ENCODE data around the gene MAP2K6.

- TF ChIP-seq CTCF (IDR thresholded peaks at IDR 0.05 in 2 of 3, conservative IDR thresholded peaks at IDR 0.05 in 1 of 3; ENCODE audit: control insufficient read depth in 2 of 3, extremely low read depth in 1 of 3, insufficient read depth in 1 of 3, low read depth in 3 of 3, low read length in 3 of 3) (no peak), MAX (IDR thresholded peaks at IDR 0.05; ENCODE audit: low read depth, low read length) (no peak), SP1 (IDR thresholded peaks at IDR 0.05; ENCODE audit: low read depth, low read length) (no peak), RCOR1 (conservative IDR thresholded peaks at IDR 0.05; ENCODE audit: low read depth, low read length) (no peak), POLR2AphosphoS5 (IDR thresholded peaks at IDR 0.05; ENCODE audit: low read length) (no peak), EZH2 (IDR thresholded peaks at IDR 0.05; ENCODE audit: borderline replicate concordance, control insufficient read depth, low read depth, low read length) (no peak), SMARCA5 (IDR thresholded peaks at IDR 0.05) (no peak), PRDM15 (CRISPR knock-in tag; IDR thresholded peaks at IDR 0.05) (no peak), POLR2A (IDR thresholded peaks at IDR 0.05; ENCODE audit: low read depth, low read length) (no peak), PAX8 (IDR thresholded peaks at IDR 0.05) (no peak), EP300 (IDR thresholded peaks at IDR 0.05; ENCODE audit: borderline replicate concordance in 1 of 2, control insufficient read depth in 1 of 2, low read depth in 2 of 2, low read length in 2 of 2) (no peak)
Measured at GRCh38 chr17:69551212-69552010, 136.9 kb downstream of the MAP2K6 start.
